Left lung (tissue), 10 donors: ENCODE results near the gene HDAC5. TPM values are rescaled to one million over a fixed set of nuclear protein-coding genes. Genes with fewer than 3 reads are reported as not detected.

Source experiments
- ATAC-seq: fragments of 200-7000 bp; cut with Tn5 transposase; one replicate; pipeline ENCODE4 v1.9.1; 2020; ENCODE audit warnings: moderate library complexity
- DNase-seq, 4 donors: peaks; one replicate each; pipeline ENCODE4 v3.0.0-alpha.2; 2013 to 2020
- H3K27ac ChIP-seq, 2 donors: fragments of 200-600 bp; sonication (generic) in 1 of 2; one replicate each; pipeline versions ENCODE4 v1.5.0 to v1.8.0; 2020 to 2021
- H3K27me3 ChIP-seq, 2 donors: fragments of 200-600 bp; sonication (generic) in 1 of 2; one replicate each; pipeline versions ENCODE4 v1.5.0 to v1.8.0; 2020 to 2021
- H3K36me3 ChIP-seq, 2 donors: fragments of 200-600 bp; sonication (generic) in 1 of 2; one replicate each; pipeline versions ENCODE4 v1.5.0 to v1.8.0; 2020 to 2021
- H3K4me1 ChIP-seq, 2 donors: fragments of 200-600 bp; one replicate each; pipeline ENCODE4 v1.8.0; 2021
- H3K4me3 ChIP-seq, 2 donors: fragments of 200-600 bp; sonication (generic) in 1 of 2; one replicate each; pipeline versions ENCODE4 v1.5.0 to v1.8.0; 2020 to 2021; ENCODE audit warnings: mild to moderate bottlenecking in 1 of 2
- H3K9me3 ChIP-seq, 2 donors: fragments of 200-600 bp; sonication (generic) in 1 of 2; one replicate each; pipeline versions ENCODE4 v1.5.0 to v1.8.0; 2020 to 2021
- intact Hi-C, 2 donors: fragments of 100-400 bp; cut with DNase I; formaldehyde crosslinking; loops; one replicate each; pipeline versions ENCODE4 v1.11.2 to v1.14.2; 2022
- polyA plus RNA-seq, 6 donors: library from polyadenylated mRNA; unstranded; fragments of 120-200 nt; gene quantifications; one replicate each; pipeline ENCODE4 v1.2.1, GENCODE V29; 2013; ENCODE audit not compliant: insufficient read length in 6 of 6
- total RNA-seq, 2 donors: library from RNA; stranded (reverse); fragmentation: NEBNext Ultra II Directional; extraction: Animal tissue kit (Norgen Biotek cat#: 25700); gene quantifications; one replicate each; pipeline ENCODE4 v1.2.1, GENCODE V29; 2021
- TF ChIP-seq, protein P1 (sequence below), 2 donors: fragments of 200-600 bp; sonication (generic) in 1 of 2; IDR thresholded peaks; one replicate each; pipeline versions ENCODE4 v1.5.0 to v1.8.0; 2021; ENCODE audit warnings: antibody characterized with exemption in 2 of 2
- donor health status: DM: no; HTN: yes; CAD: no.
- donor health status: DM: no; HTN: no; CAD: no.

The HDAC5 gene
- total and polyA plus RNA-seq, 8 donors = 28.0 to 61.4 (median 57.5) TPM

DNA sequence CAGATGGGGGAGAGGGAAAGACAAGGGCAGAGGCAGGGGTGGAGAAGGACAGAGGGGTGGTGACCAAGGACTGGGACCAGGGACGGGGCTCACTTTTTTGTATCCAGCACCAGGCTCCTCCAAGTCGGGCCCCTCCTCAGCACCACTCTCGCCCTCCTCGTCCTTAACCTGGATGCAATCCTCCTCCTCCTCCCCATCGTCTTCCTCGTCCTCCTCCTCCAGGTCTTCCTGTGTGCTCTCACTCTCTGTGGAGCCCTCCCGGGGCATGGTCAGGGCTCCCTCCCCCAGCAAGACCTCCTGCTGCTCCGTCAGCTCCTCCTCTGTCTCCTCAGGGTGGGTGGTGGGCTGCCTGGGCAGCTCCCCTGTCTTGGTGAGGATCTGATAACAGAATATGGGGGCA lies 36.1 kb downstream of the HDAC5 start:
- Histone ChIP-seq H3K27me3 (no peaks in the 10 kb centered on the region), H3K4me3 (no peak overlapping the region), H3K27ac (no peak overlapping the region), H3K9me3 (no peaks in the 10 kb centered on the region), H3K36me3 (peaks cover 0 to 86% of the 10 kb centered on the region in 2 donors), H3K4me1 (peaks cover 0 to 3% of the 10 kb centered on the region in 2 donors)
- TF ChIP-seq, protein P1, sequence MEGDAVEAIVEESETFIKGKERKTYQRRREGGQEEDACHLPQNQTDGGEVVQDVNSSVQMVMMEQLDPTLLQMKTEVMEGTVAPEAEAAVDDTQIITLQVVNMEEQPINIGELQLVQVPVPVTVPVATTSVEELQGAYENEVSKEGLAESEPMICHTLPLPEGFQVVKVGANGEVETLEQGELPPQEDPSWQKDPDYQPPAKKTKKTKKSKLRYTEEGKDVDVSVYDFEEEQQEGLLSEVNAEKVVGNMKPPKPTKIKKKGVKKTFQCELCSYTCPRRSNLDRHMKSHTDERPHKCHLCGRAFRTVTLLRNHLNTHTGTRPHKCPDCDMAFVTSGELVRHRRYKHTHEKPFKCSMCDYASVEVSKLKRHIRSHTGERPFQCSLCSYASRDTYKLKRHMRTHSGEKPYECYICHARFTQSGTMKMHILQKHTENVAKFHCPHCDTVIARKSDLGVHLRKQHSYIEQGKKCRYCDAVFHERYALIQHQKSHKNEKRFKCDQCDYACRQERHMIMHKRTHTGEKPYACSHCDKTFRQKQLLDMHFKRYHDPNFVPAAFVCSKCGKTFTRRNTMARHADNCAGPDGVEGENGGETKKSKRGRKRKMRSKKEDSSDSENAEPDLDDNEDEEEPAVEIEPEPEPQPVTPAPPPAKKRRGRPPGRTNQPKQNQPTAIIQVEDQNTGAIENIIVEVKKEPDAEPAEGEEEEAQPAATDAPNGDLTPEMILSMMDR (IDR thresholded peaks at IDR 0.05) = no peak
- ATAC-seq (no peak), DNase-seq (no peak)
- intact Hi-C loops = no loop called here

DNA sequence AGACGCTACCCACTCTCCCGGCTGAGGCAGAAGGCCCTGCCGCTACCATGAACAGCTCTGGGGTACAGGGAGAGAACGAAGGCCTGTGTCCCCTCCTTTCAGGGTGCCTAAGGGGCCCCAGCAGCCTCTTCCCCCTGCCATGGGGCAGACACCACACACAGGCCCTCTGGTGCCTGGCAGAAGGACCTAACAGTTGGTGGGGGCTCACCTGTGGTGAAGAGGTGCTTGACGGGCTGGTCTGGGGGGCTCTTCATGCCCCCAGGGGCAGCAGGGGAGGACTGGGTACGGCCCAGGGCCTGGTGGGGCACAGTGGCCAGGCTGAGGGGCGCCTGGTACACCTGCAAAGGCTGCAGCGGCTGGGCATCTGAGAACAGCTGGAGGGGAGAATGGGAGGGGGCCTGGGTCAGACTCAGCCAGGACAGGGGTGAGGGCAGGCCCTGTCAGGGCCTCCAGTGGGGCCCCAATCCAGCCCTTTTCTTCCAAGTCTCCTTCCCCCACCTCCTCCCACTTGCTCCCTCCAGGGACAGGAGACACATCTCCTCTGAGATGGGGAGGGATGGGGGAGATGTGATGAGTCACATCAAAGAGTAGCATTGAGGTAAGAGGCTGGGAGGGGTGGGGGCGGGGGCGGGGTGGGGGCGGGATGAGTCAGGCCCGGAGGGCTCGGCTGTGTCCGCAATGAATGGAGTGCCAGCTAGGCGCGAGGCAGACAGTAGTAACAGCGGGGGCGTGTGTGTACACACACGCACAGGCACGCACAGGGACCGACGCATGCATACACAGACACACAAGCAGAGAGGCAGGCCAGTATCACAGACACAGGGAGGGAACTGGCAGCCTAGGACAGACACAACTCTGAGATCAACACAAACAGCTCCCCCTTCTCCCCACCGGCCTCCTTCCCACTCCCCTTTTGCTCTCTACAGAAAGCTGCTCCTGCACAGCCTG lies 36.8 kb downstream of the HDAC5 start:
- peaks cover 0 to 86% of the 10 kb centered on the region in 2 donors for H3K36me3 ChIP-seq
- peak; percentile 56 for ATAC-seq
- H3K27me3 ChIP-seq = no peaks in the 10 kb centered on the region
- DNase-seq = peak in 1 of 4 donors; percentile 57
- intact Hi-C loops = no loop called here
- H3K9me3 ChIP-seq = no peaks in the 10 kb centered on the region
- H3K4me3 ChIP-seq = no peak overlapping the region
- H3K27ac ChIP-seq = no peak overlapping the region
- TF ChIP-seq, protein P1 (IDR thresholded peaks at IDR 0.05) = no peak
- peaks cover 0 to 3% of the 10 kb centered on the region in 2 donors for H3K4me1 ChIP-seq

- H3K9me3 ChIP-seq = no peaks in the 10 kb centered on the region
- no peaks in the 10 kb centered on the region for H3K27me3 ChIP-seq
- no peak overlapping the region for H3K4me3 ChIP-seq
- ATAC-seq (no peak), DNase-seq (no peak)
- intact Hi-C loops = no loop called here
- TF ChIP-seq, protein P1 (IDR thresholded peaks at IDR 0.05) = no peak
- peaks cover 0 to 3% of the 10 kb centered on the region in 2 donors for H3K4me1 ChIP-seq
- peaks cover 0 to 84% of the 10 kb centered on the region in 2 donors for H3K36me3 ChIP-seq
- H3K27ac ChIP-seq = no peak overlapping the region
Observed at GRCh38 chr17:44085908-44086307, 37.5 kb downstream of the HDAC5 start.

GRCh38 chr17:44084921-44085320 lies 38.5 kb downstream of the HDAC5 start:
- TF ChIP-seq, protein P1 (IDR thresholded peaks at IDR 0.05) = no peak
- intact Hi-C loops = no loop called here
- Histone ChIP-seq H3K36me3 (peaks cover 0 to 87% of the 10 kb centered on the region in 2 donors), H3K4me1 (peaks cover 0 to 3% of the 10 kb centered on the region in 2 donors), H3K9me3 (no peaks in the 10 kb centered on the region), H3K27ac (no peak overlapping the region), H3K4me3 (no peak overlapping the region), H3K27me3 (no peaks in the 10 kb centered on the region)
- no peak for ATAC-seq
- DNase-seq = no peak

- TF ChIP-seq, protein P1 (IDR thresholded peaks at IDR 0.05) = no peak
- H3K9me3 ChIP-seq = no peaks in the 10 kb centered on the region
- peaks cover 0 to 92% of the 10 kb centered on the region in 2 donors for H3K36me3 ChIP-seq
- H3K27ac ChIP-seq = no peak overlapping the region
- DNase-seq (no peak), ATAC-seq (peak; percentile 10)
- H3K4me3 ChIP-seq = no peak overlapping the region
- intact Hi-C loops = no loop called here
- peaks cover 0 to 3% of the 10 kb centered on the region in 2 donors for H3K4me1 ChIP-seq
- no peaks in the 10 kb centered on the region for H3K27me3 ChIP-seq
Observed at GRCh38 chr17:44084131-44084538, 39.3 kb downstream of the HDAC5 start.
